GM23338 (cell line): ENCODE results near the gene GRIN3A. TPM values are rescaled to one million over a fixed set of nuclear protein-coding genes. Genes with fewer than 3 reads are reported as not detected.

Experiments
- ATAC-seq: fragments of 200-7000 bp; cut with Tn5 transposase; 3 replicates; pipeline ENCODE4 v1.9.1; 2020
- DNase-seq: peaks from one replicate; pipeline ENCODE4 v3.0.0-alpha.2; 2015; ENCODE audit warnings: low spot score
- H2AFZ ChIP-seq: fragments of 200-600 bp; sonication (generic); 2 replicates; pipeline ENCODE4 v1.8.0; 2016; ENCODE audit warnings: antibody characterized with exemption, mild to moderate bottlenecking, moderate library complexity
- H3F3A ChIP-seq: fragments of 200-600 bp; sonication (generic); replicated peaks from 2 replicates; pipeline ENCODE4 v1.8.0; 2017; ENCODE audit warnings: antibody characterized with exemption, mixed run types, low read depth
- H3K27ac ChIP-seq: fragments of 200-600 bp; sonication (generic); 2 replicates; pipeline ENCODE4 v1.6.1; 2016; ENCODE audit warnings: low read depth
- H3K27me3 ChIP-seq: fragments of 200-600 bp; sonication (generic); 2 replicates; pipeline ENCODE4 v1.8.0; 2016; ENCODE audit warnings: mild to moderate bottlenecking, mixed run types, moderate library complexity; ENCODE audit not compliant: insufficient read depth
- H3K36me3 ChIP-seq: fragments of 200-600 bp; sonication (generic); 2 replicates; pipeline ENCODE4 v1.8.0; 2016; ENCODE audit warnings: mild to moderate bottlenecking; ENCODE audit not compliant: insufficient read depth
- H3K4me1 ChIP-seq: fragments of 200-600 bp; sonication (generic); 2 replicates; pipeline ENCODE4 v1.8.0; 2016; ENCODE audit warnings: mild to moderate bottlenecking, moderate library complexity; ENCODE audit not compliant: insufficient read depth
- H3K4me2 ChIP-seq: fragments of 200-600 bp; sonication (generic); 2 replicates; pipeline ENCODE4 v1.7.1; 2017; ENCODE audit warnings: mixed run types
- H3K4me3 ChIP-seq: fragments of 200-600 bp; sonication (generic); 2 replicates; pipeline ENCODE4 v1.6.1; 2016; ENCODE audit warnings: mixed run types
- H3K79me2 ChIP-seq: fragments of 200-600 bp; sonication (generic); replicated peaks from 2 replicates; pipeline ENCODE4 v1.8.0; 2017; ENCODE audit warnings: mild to moderate bottlenecking; ENCODE audit not compliant: insufficient read depth
- H3K9me2 ChIP-seq: fragments of 200-600 bp; sonication (generic); 2 replicates; pipeline ENCODE4 v1.8.0; 2017; ENCODE audit not compliant: insufficient read depth
- H4K20me1 ChIP-seq: fragments of 200-600 bp; sonication (generic); replicated peaks from 2 replicates; pipeline ENCODE4 v1.8.0; 2017; ENCODE audit warnings: mild to moderate bottlenecking; ENCODE audit not compliant: insufficient read depth
- H3K27ac Mint-ChIP-seq: 2 replicates; pipeline ENCODE4 v1.8.0; 2020; ENCODE audit warnings: inconsistent platforms, mild to moderate bottlenecking, moderate library complexity, mixed read lengths
- H3K27me3 Mint-ChIP-seq: 3 replicates; pipeline ENCODE4 v1.8.0; 2022; ENCODE audit warnings: low read depth, mild to moderate bottlenecking, moderate library complexity, mixed read lengths, inconsistent platforms; ENCODE audit not compliant: insufficient read depth, poor library complexity
- H3K36me3 Mint-ChIP-seq: 3 replicates; pipeline ENCODE4 v1.8.0; 2021; ENCODE audit warnings: low read depth, mild to moderate bottlenecking, inconsistent platforms, moderate library complexity, mixed read lengths
- H3K4me1 Mint-ChIP-seq: 3 replicates; pipeline ENCODE4 v1.8.0; 2020; ENCODE audit warnings: mild to moderate bottlenecking, inconsistent platforms, mixed read lengths
- H3K4me3 Mint-ChIP-seq: 3 replicates; pipeline ENCODE4 v1.8.0; 2021; ENCODE audit warnings: moderate library complexity, mild to moderate bottlenecking, inconsistent platforms, mixed read lengths
- H3K9me3 Mint-ChIP-seq: 3 replicates; pipeline ENCODE4 v1.8.0; 2020; ENCODE audit warnings: moderate library complexity, mild to moderate bottlenecking, inconsistent platforms, mixed read lengths
- ETS1 ChIP-seq: IDR thresholded peaks from 2 replicates; pipeline ENCODE4 v1.6.1; 2016; ENCODE audit warnings: antibody characterized with exemption
- EZH2 ChIP-seq: fragments of 200-600 bp; sonication (generic); IDR thresholded peaks from one replicate; pipeline ENCODE4 v1.8.0; 2017; ENCODE audit warnings: antibody characterized with exemption, mild to moderate bottlenecking, low read depth; ENCODE audit not compliant: unreplicated experiment
- EZH2phosphoT487 ChIP-seq: fragments of 200-600 bp; sonication (generic); IDR thresholded peaks from one replicate; pipeline ENCODE4 v1.8.1; 2018; ENCODE audit warnings: antibody characterized with exemption; ENCODE audit not compliant: unreplicated experiment
- JUNB ChIP-seq: IDR thresholded peaks from one replicate; pipeline ENCODE4 v1.6.1; 2016; ENCODE audit warnings: antibody characterized with exemption; ENCODE audit not compliant: unreplicated experiment
- REST ChIP-seq: IDR thresholded peaks from one replicate; pipeline ENCODE4 v1.6.1; 2018; ENCODE audit warnings: antibody characterized with exemption; ENCODE audit not compliant: unreplicated experiment
- STAT1 ChIP-seq: IDR thresholded peaks from one replicate; pipeline ENCODE4 v1.6.1; 2016; ENCODE audit warnings: antibody characterized with exemption; ENCODE audit not compliant: unreplicated experiment
- ZNF331 ChIP-seq: fragments of 250-450 bp; sonication (Bioruptor Pico); IDR thresholded peaks from 2 replicates; pipeline ENCODE4 v1.5.0; 2020; ENCODE audit warnings: low read depth, mild to moderate bottlenecking, moderate library complexity
- ZNF462 ChIP-seq: fragments of 250-450 bp; sonication (Bioruptor Pico); IDR thresholded peaks from 2 replicates; pipeline ENCODE4 v1.5.0; 2020; ENCODE audit warnings: mild to moderate bottlenecking, moderate library complexity
- polyA plus RNA-seq: library from polyadenylated mRNA; unstranded; fragments of >200 nt; fragmentation: Nextera tagmentation; extraction: Ambion mirVana; gene quantifications from 2 replicates; pipeline ENCODE4 v1.2.1, GENCODE V29; 2016
- total RNA-seq: library from RNA; depleted of rRNA; stranded (reverse); fragments of >200 nt; shearing (Covaris generic); gene quantifications from 2 replicates; pipeline ENCODE4 v1.2.3, GENCODE V29; 2014
- TF ChIP-seq, protein P1 (sequence below), 2 experiments: fragments of 200-600 bp in 1 of 2; sonication (generic) in 1 of 2; conservative IDR thresholded peaks; 2 replicates each; pipeline versions ENCODE4 v1.5.1 to v1.6.1; 2016 to 2017; ENCODE audit warnings: antibody characterized with exemption in 2 of 2, low read depth in 2 of 2, mild to moderate bottlenecking in 2 of 2, moderate library complexity in 1 of 2

GRIN3A gene
- total and polyA plus RNA-seq, 2 experiments from 2014 or later = 0.03 to 0.05 TPM

DNA sequence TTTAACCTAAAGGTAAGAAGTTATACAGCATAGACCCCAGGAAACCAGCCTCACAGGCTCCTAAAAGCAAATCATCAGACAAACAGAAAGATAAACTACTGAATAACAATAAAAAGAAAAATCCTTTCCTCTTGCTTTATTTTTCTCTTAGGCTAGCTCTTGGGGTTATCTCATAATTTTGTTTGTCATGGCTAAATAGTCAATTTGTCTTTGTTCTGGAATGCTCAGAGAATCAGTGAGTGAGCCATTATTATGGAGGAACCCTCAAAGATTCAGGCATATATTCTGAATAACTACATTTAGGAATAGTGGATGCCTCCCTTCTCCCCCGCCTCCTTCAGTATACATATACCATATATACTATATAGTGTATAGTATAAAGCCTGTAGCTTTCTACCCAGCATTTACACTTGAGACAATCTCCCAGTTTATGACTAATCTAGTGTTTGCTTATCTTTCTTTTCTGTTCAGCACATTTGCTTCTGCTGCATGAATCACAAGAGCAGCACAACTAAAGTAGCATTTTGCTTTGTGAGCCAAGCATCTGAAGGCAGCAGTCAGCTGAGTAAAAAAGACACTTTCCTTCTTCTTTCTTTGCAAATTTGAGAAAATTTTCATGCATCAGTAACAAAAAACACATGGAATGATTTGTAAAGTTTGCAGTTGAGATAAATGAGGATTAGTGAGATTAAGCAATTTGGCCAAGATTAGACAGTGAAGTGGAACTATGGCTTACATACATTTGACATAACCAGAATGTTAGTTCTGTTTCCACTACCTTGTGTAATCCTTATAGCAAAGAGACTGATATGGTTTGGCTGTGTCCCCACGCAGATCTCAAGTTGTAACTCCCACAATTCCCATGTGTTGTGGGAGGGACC, 98.4 kb downstream of the GRIN3A start (continued):
- TF ChIP-seq ETS1 = no peak
- TF ChIP-seq EZH2phosphoT487 = no peak
- TF ChIP-seq, protein P1, sequence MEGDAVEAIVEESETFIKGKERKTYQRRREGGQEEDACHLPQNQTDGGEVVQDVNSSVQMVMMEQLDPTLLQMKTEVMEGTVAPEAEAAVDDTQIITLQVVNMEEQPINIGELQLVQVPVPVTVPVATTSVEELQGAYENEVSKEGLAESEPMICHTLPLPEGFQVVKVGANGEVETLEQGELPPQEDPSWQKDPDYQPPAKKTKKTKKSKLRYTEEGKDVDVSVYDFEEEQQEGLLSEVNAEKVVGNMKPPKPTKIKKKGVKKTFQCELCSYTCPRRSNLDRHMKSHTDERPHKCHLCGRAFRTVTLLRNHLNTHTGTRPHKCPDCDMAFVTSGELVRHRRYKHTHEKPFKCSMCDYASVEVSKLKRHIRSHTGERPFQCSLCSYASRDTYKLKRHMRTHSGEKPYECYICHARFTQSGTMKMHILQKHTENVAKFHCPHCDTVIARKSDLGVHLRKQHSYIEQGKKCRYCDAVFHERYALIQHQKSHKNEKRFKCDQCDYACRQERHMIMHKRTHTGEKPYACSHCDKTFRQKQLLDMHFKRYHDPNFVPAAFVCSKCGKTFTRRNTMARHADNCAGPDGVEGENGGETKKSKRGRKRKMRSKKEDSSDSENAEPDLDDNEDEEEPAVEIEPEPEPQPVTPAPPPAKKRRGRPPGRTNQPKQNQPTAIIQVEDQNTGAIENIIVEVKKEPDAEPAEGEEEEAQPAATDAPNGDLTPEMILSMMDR (conservative IDR thresholded peaks at IDR 0.05; ENCODE audit: low read depth in 2 of 2) = no peak
- TF ChIP-seq STAT1 = no peak
- TF ChIP-seq EZH2 = no peak
- TF ChIP-seq REST = no peak
- TF ChIP-seq JUNB = no peak

DNA sequence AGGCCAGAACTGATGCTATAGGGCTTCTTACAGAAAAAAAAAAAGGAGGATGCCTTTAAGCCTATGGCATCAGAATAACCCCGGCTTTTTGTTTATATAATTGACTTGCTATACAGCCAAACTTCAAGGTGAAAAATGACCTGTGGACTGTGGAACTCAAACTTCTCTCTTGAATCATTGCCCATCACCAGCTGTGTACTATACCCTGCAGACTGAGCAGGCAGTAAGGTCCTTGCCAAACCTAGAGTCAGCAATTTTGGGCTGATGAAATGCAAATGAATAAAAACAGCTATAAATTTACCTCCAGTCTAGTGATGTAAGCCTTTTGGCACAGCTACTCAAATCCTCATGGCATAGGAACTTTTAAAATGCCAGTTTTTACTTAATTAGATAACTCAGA, 99.1 kb downstream of the GRIN3A start:
- Mint-ChIP-seq H3K9me3 (peaks cover 11% of the 10 kb centered on the region), H3K27ac (no peak overlapping the region), H3K27me3 (no peaks in the 10 kb centered on the region), H3K4me1 (no peaks in the 10 kb centered on the region), H3K4me3 (no peak overlapping the region), H3K36me3 (no peaks in the 10 kb centered on the region)
- Histone ChIP-seq H3K27me3 (no peaks in the 10 kb centered on the region), H3K79me2 (no peaks in the 10 kb centered on the region), H3K27ac (no peak overlapping the region), H2AFZ (no peak overlapping the region), H4K20me1 (no peaks in the 10 kb centered on the region), H3K4me2 (no peak overlapping the region), H3K9me2 (0 out of 2 replicates have a peak, but pooled peaks cover 4% of the 10 kb centered on the region), H3K36me3 (no peaks in the 10 kb centered on the region), H3F3A (no peaks in the 10 kb centered on the region), H3K4me1 (no peaks in the 10 kb centered on the region), H3K4me3 (no peak overlapping the region)
- DNase-seq (no peak), ATAC-seq (no peak)
- no peak for TF ChIP-seq JUNB
- TF ChIP-seq ZNF462 (CRISPR knock-in tag) = no peak
- TF ChIP-seq ZNF331 (CRISPR knock-in tag) = no peak
